HEK293T (cell line): Measurements from ENCODE around the gene CPM.

Source experiments
- ARNT ChIP-seq: fragments of 450-650 bp; IDR thresholded peaks from 2 replicates; pipeline ENCODE4 v1.6.1; 2017; ENCODE audit warnings: mild to moderate bottlenecking
- BHLHE40 ChIP-seq: fragments of 450-650 bp; IDR thresholded peaks from 2 replicates; pipeline ENCODE4 v1.6.1; 2016; ENCODE audit warnings: mild to moderate bottlenecking, moderate library complexity, borderline replicate concordance
- CTBP1 ChIP-seq: fragments of 450-650 bp; IDR thresholded peaks from 2 replicates; pipeline ENCODE4 v1.6.1; 2016; ENCODE audit warnings: borderline replicate concordance
- ELF4 ChIP-seq: fragments of 450-650 bp; IDR thresholded peaks from 2 replicates; pipeline ENCODE4 v1.6.1; 2017; ENCODE audit warnings: antibody characterized with exemption
- FOXK2 ChIP-seq: fragments of 450-650 bp; IDR thresholded peaks from 2 replicates; pipeline ENCODE4 v1.6.1; 2016; ENCODE audit warnings: mild to moderate bottlenecking
- FOXM1 ChIP-seq: fragments of 450-650 bp; IDR thresholded peaks from 2 replicates; pipeline ENCODE4 v1.6.1; 2017; ENCODE audit warnings: mild to moderate bottlenecking, borderline replicate concordance
- LEF1 ChIP-seq: fragments of 450-650 bp; IDR thresholded peaks from 2 replicates; pipeline ENCODE4 v1.6.1; 2017; ENCODE audit warnings: mild to moderate bottlenecking, borderline replicate concordance
- NFRKB ChIP-seq: fragments of 450-650 bp; IDR thresholded peaks from 2 replicates; pipeline ENCODE4 v1.6.1; 2016; ENCODE audit warnings: mild to moderate bottlenecking, moderate library complexity
- SUZ12 ChIP-seq: fragments of 450-650 bp; IDR thresholded peaks from 2 replicates; pipeline ENCODE4 v1.6.1; 2016; ENCODE audit warnings: mild to moderate bottlenecking
- TARDBP ChIP-seq: fragments of 450-650 bp; IDR thresholded peaks from 2 replicates; pipeline ENCODE4 v1.6.1; 2016

GRCh38 chr12:68887641-68888040, 45.3 kb downstream of the CPM start:
- TF ChIP-seq ELF4 (no peak), NFRKB (no peak), BHLHE40 (no peak), ARNT (no peak), FOXK2 (no peak), SUZ12 (no peak), LEF1 (no peak), FOXM1 (no peak), TARDBP (no peak), CTBP1 (no peak)
